ENCODE results near the gene DENND4A.
"Not testable (repeated sequence)": the region's sequence is repeated elsewhere in the genome, so short reads cannot be mapped to it uniquely, and the experiment has no call there.

DENND4A gene

DNA sequence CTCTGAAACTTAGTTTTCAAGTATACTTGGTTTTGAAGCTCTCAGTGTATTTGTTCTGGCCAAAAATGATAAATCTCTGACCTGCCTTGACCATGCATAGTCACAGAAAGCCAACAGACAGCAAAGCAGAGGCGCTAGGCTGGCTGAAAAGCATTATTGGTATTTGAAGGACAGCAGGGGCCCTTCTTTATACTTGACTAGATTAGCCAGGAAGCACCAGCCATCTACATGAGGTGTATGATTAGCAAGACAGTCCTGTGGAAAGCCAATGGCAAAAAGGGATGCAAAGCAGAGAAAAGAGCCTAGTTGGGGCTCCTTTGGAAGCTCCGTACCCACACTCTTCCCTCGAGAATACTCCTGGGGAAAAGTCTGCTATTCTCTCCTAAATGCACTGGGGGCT, 162.5 kb downstream of the DENND4A start:
- DNase-seq: no peak

GRCh38 chr15:65626856-65627255, 165.2 kb downstream of the DENND4A start:
- DNase-seq: no peak

- DNase-seq: no peak
Observed at GRCh38 chr15:65623103-65623502, 169.0 kb downstream of the DENND4A start.

- DNase-seq: no peak
Observed at GRCh38 chr15:65621638-65622037, 170.5 kb downstream of the DENND4A start, which contains the start of gene SLC24A1. Gene SLC24A1 (plus strand): TSS chr15:65621938. CDS start chr15:65624081, 2,143 bp downstream.

DNA sequence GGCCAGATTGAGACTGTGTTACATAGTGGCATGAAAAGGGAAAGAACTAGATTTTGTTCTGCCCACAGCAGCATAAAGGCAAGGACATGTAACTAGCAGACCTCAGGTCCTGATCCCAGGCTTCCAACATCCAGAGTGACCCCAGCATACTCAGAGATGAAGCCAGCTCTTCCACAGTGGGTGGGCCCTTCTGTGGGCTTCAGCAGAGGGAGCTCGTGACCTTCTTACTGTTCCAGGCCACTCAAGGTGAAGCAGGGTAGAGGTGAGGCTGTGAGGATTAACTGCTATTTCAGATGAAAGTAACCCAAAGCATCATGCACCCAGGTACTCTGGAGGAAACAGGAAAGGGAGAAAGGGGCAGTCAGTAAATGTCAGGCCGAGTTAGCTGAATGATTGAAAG, 171.3 kb downstream of the DENND4A start:
- DNase-seq: no peak

GRCh38 chr15:65619626-65620290, 172.3 kb downstream of the DENND4A start:
- DNase-seq: no peak

GRCh38 chr15:65618560-65619109, 173.5 kb downstream of the DENND4A start:
- DNase-seq: no peak

DNA sequence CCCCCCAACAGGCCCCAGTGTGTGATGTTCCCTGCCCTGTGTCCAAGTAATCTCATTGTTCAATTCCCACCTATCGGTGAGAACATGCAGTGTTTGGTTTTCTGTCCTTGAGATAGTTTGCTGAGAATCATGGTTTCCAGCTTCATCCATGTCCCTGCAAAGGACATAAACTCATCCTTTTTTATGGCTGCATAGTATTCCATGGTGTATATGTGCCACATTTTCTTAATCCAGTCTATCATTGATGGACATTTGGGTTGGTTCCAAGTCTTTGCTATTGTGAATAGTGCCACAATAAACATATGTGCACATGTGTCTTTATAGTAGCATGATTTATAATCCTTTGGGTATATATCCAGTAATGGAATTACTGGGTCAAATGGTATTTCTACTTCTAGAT, 176.2 kb downstream of the DENND4A start:
- DNase-seq: not testable (repeated sequence)

GRCh38 chr15:65612949-65613744, 178.9 kb downstream of the DENND4A start:
- DNase-seq: no peak

DNA sequence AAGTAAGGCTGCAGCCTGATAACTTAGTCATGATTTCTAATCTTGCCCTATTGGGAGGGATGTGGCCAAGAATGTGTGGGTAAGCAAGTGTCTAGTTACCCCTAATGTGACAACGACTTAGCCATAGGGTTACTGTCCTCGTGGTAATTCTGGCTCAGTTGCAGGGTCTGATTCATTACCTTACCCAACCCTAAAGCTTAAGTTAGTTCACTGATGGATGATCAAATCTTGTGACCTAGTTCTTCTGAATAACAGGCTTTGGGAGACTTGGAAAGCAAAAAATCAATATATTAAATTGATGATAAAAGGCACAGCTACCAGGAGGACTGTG, 179.5 kb downstream of the DENND4A start:
- DNase-seq: no peak

DNA sequence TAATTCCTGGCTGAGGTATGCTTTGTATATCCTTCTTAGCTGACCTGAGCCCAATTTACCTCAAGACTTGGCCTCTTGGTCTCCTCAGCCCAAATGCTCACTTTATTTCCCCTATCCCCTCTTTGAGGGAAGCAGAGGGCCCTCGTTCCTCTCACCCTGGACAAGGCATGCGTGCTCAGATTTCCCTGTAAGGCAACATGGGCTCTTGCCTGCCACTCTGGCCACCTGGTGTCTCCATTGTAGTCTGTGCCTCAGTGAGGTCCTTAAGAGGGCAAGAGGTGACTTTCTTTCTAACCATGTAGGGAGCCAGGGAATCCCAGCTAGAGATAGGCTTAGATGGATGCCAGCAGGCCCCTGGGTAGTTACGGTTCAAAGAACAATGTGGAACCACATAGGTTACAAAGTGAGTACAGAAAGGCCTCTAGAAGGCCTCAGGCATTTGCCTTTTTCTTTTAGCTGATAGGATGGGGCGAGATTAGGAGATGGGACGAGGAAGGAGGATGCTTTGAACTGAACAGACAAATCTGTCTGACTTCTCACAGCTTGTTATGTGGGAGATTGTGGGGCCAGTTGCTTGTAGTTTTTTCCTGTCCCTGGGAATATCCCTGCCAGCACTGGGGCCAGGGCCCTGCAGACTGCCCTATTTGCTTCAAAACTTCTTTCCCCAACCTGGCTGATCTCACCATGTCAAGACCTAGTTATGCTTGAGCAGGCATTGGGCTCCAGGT, 180.0 kb downstream of the DENND4A start:
- no peak for DNase-seq

DNA sequence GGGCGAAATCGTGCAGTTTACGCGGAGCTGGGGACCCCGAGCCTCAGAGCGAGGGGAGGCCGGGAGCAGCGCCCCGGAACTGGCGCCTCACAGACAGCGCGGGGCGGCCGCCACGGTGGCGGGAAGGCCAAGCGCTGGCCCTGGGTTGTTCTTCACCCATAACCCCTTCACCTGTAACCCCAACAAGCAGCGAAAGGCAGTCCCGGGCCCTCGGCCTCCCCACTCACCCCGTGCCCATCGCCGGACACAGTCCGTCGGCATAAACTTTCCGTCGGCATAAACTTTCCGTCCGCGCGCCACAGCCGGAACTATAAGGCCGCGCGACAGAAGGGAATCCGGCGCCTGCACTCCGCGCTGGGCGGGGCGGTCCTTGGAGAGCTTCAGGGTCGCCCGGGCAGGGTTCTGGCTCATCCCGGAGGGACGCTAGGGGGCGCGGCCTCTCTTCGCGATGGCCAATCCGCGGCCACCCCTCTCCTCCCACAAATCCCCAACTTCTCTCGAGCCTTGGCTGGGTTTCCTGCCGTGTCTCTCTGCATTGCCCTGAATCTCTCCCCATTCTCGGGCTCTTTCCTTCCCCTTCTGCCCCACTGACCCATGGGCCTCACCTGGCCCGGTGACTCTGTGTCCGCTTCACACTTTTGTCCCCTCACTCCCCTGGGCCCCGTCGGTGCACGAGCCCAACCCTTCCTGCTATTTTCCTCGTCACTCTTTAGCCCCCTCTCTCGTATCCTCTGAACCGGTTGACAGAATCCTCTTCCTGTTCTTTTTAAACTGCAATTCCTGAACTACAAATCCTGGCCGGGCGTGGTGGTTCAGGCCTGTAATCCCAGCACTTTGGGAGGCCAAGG, 181.0 kb downstream of the DENND4A start, which contains the start of gene INTS14:
TSS of gene INTS14 (minus strand) at position 261 of the 848 bp plus-strand sequence. CDS start 3,751 bp downstream, outside the sequence.
- DNase-seq: peak; percentile 99
